8988T (cell line): Measurements from ENCODE around the gene CD86.

Source experiments
- DNase-seq: peaks from one replicate; pipeline ENCODE4 v3.0.0; 2011

Gene CD86

GRCh38 chr3:122169911-122170310 is 114.7 kb downstream of the CD86 start:
- no peak for DNase-seq
